CD14-positive monocyte (primary cell): ENCODE measurements around the gene HGFAC. TPM values are rescaled to one million over a fixed set of nuclear protein-coding genes. Genes with fewer than 3 reads are reported as not detected.

ENCODE experiments used
- DNase-seq, 3 donors: peaks; one replicate each; pipeline ENCODE4 v3.0.0-alpha.2; 2011 to 2022
- H2AFZ ChIP-seq: 2 replicates; pipeline ENCODE4 v1.6.0; 2012; ENCODE audit warnings: mild to moderate bottlenecking, low read depth, low read length, inconsistent platforms; ENCODE audit not compliant: insufficient read depth, poor library complexity, severe bottlenecking
- H3K27ac ChIP-seq, 2 donors: 1 replicate in 1 of 2; 2 replicates in 1 of 2; pipeline ENCODE4 v1.5.1; 2012 to 2013; ENCODE audit warnings: low read length in 2 of 2, control low read depth in 1 of 2, inconsistent platforms in 1 of 2, low read depth in 1 of 2, mild to moderate bottlenecking in 1 of 2
- H3K27me3 ChIP-seq, 2 donors: one replicate each; pipeline versions ENCODE4 v1.6.0 to v1.6.1; 2011 to 2013; ENCODE audit warnings: low read length in 2 of 2; ENCODE audit not compliant: control insufficient read depth in 2 of 2, insufficient read depth in 2 of 2
- H3K36me3 ChIP-seq, 2 donors: replicated peaks in 1 of 2; 1 replicate in 1 of 2; 2 replicates in 1 of 2; pipeline versions ENCODE4 v1.5.1 to v1.6.1; 2012 to 2013; ENCODE audit warnings: low read length in 2 of 2, control low read depth in 1 of 2, inconsistent platforms in 1 of 2, mild to moderate bottlenecking in 1 of 2; ENCODE audit not compliant: insufficient read depth in 2 of 2, control insufficient read depth in 1 of 2
- H3K4me1 ChIP-seq, 2 donors: 1 replicate in 1 of 2; 2 replicates in 1 of 2; pipeline versions ENCODE4 v1.5.1 to v1.6.1; 2012 to 2013; ENCODE audit warnings: low read length in 2 of 2, control low read depth in 1 of 2, inconsistent platforms in 1 of 2, mild to moderate bottlenecking in 1 of 2, moderate library complexity in 1 of 2; ENCODE audit not compliant: insufficient read depth in 2 of 2, control insufficient read depth in 1 of 2
- H3K4me2 ChIP-seq: replicated peaks from 2 replicates; pipeline ENCODE3; 2012; ENCODE audit warnings: low read length, moderate library complexity, mild to moderate bottlenecking; ENCODE audit not compliant: poor library complexity, severe bottlenecking; ENCODE audit errors: extremely low read depth
- H3K4me3 ChIP-seq, 3 experiments: fragments of 200-600 bp in 1 of 3; sonication (generic) in 1 of 3; replicated peaks in 1 of 3; 1 replicate in 2 of 3; 2 replicates in 1 of 3; pipeline ENCODE4 v1.5.1; 2011 to 2013; ENCODE audit warnings: low read length in 3 of 3, mild to moderate bottlenecking in 3 of 3, control low read depth in 2 of 3, low read depth in 2 of 3, inconsistent platforms in 1 of 3, moderate library complexity in 1 of 3
- H3K79me2 ChIP-seq: 2 replicates; pipeline ENCODE4 v1.6.0; 2012; ENCODE audit warnings: mild to moderate bottlenecking, control low read depth, inconsistent platforms, low read length, moderate library complexity; ENCODE audit not compliant: insufficient read depth
- H3K9ac ChIP-seq: 2 replicates; pipeline ENCODE4 v1.6.0; 2017; ENCODE audit warnings: low read length, mild to moderate bottlenecking; ENCODE audit not compliant: insufficient read depth, poor library complexity, severe bottlenecking
- H3K9me3 ChIP-seq, 2 donors: replicated peaks in 1 of 2; 1 replicate in 1 of 2; 2 replicates in 1 of 2; pipeline versions ENCODE4 v1.5.1 to v1.6.1; 2012 to 2013; ENCODE audit warnings: low read length in 2 of 2, control low read depth in 1 of 2; ENCODE audit not compliant: control insufficient read depth in 1 of 2, insufficient read depth in 1 of 2
- H4K20me1 ChIP-seq: 2 replicates; pipeline ENCODE4 v1.6.0; 2012; ENCODE audit warnings: mild to moderate bottlenecking, low read length, control low read depth, moderate library complexity; ENCODE audit not compliant: insufficient read depth
- H3K27ac Mint-ChIP-seq, 7 donors: one replicate each; pipeline ENCODE4 v1.8.0; 2020; ENCODE audit warnings: mild to moderate bottlenecking in 7 of 7, mixed read lengths in 7 of 7, moderate library complexity in 6 of 7, inconsistent platforms in 2 of 7
- H3K27me3 Mint-ChIP-seq, 3 donors: one replicate each; pipeline ENCODE4 v1.8.0; 2021 to 2022; ENCODE audit warnings: low read depth in 3 of 3, mild to moderate bottlenecking in 3 of 3, mixed read lengths in 3 of 3, moderate library complexity in 3 of 3, inconsistent platforms in 1 of 3
- H3K36me3 Mint-ChIP-seq, 2 donors: one replicate each; pipeline ENCODE4 v1.8.0; 2020; ENCODE audit warnings: mixed read lengths in 2 of 2, inconsistent platforms in 1 of 2, mild to moderate bottlenecking in 1 of 2
- H3K4me1 Mint-ChIP-seq: one replicate; pipeline ENCODE4 v1.8.0; 2020; ENCODE audit warnings: mild to moderate bottlenecking, mixed read lengths
- H3K4me3 Mint-ChIP-seq, 2 donors: one replicate each; pipeline ENCODE4 v1.8.0; 2020; ENCODE audit warnings: mild to moderate bottlenecking in 2 of 2, mixed read lengths in 2 of 2, moderate library complexity in 1 of 2
- H3K9me3 Mint-ChIP-seq, 7 donors: one replicate each; pipeline ENCODE4 v1.8.0; 2020 to 2022; ENCODE audit warnings: mixed read lengths in 7 of 7, mild to moderate bottlenecking in 6 of 7, moderate library complexity in 6 of 7, inconsistent platforms in 2 of 7
- CTCF ChIP-seq: fragments of 200-600 bp; IDR thresholded peaks from one replicate; pipeline ENCODE4 v1.8.0; 2022; ENCODE audit warnings: antibody characterized with exemption, mild to moderate bottlenecking
- WGBS: methylation state at CpG from one replicate; pipeline ENCODE4 v1.1.5; 2013; ENCODE audit warnings: missing lambda C conversion rate; ENCODE audit not compliant: insufficient coverage; 5-methylcytosine and 5-hydroxymethylcytosine counted together
- intact Hi-C, 2 donors: fragments of 100-400 bp; cut with micrococcal nuclease; formaldehyde crosslinking; loops; one replicate each; pipeline versions ENCODE4 v1.15.0 to v1.15.1; 2023
- polyA plus RNA-seq, 3 donors: library from polyadenylated mRNA; depleted of rRNA in 1 of 3; unstranded in 2 of 3; stranded (reverse) in 1 of 3; fragments of 300-500 nt in 2 of 3; fragments of >200 nt in 1 of 3; fragmentation: Illumina TruSeq in 2 of 3; gene quantifications; 1 replicate in 2 of 3; 2 replicates in 1 of 3; pipeline ENCODE4 v1.2.3, GENCODE V29; 2012 to 2021

Gene HGFAC
- polyA plus RNA-seq, 3 donors = 0.17 TPM; not detected in 2

- DNase-seq = no peak
- H3K27ac Mint-ChIP-seq = no peak overlapping the region
- Histone ChIP-seq H3K4me2 (no peak overlapping the region), H3K27ac (no peak overlapping the region), H2AFZ (no peak overlapping the region), H4K20me1 (no peaks in the 10 kb centered on the region), H3K9me3 (no peaks in the 10 kb centered on the region), H3K9ac (no peak overlapping the region), H3K79me2 (no peaks in the 10 kb centered on the region), H3K36me3 (peaks cover 2 to 9% of the 10 kb centered on the region in 2 donors), H3K4me1 (peaks cover 3 to 8% of the 10 kb centered on the region in 2 donors), H3K27me3 (no peaks in the 10 kb centered on the region), H3K4me3 (no peak overlapping the region)
- 95% methylated on average over 31 of the region's 32 CpGs for WGBS
- peaks cover 2% of the 10 kb centered on the region for H3K4me1 Mint-ChIP-seq
- peaks cover 0 to 2% (median 1%) of the 10 kb centered on the region in 3 donors for H3K27me3 Mint-ChIP-seq
- TF ChIP-seq CTCF = no peak
- intact Hi-C loops = no loop called here
- H3K4me3 Mint-ChIP-seq = no peak overlapping the region
- peaks cover 2 to 10% of the 10 kb centered on the region in 2 donors for H3K36me3 Mint-ChIP-seq
- H3K9me3 Mint-ChIP-seq = no peaks in the 10 kb centered on the region
Measured at GRCh38 chr4:3433138-3433869, 8.5 kb upstream of the HGFAC start.

DNA sequence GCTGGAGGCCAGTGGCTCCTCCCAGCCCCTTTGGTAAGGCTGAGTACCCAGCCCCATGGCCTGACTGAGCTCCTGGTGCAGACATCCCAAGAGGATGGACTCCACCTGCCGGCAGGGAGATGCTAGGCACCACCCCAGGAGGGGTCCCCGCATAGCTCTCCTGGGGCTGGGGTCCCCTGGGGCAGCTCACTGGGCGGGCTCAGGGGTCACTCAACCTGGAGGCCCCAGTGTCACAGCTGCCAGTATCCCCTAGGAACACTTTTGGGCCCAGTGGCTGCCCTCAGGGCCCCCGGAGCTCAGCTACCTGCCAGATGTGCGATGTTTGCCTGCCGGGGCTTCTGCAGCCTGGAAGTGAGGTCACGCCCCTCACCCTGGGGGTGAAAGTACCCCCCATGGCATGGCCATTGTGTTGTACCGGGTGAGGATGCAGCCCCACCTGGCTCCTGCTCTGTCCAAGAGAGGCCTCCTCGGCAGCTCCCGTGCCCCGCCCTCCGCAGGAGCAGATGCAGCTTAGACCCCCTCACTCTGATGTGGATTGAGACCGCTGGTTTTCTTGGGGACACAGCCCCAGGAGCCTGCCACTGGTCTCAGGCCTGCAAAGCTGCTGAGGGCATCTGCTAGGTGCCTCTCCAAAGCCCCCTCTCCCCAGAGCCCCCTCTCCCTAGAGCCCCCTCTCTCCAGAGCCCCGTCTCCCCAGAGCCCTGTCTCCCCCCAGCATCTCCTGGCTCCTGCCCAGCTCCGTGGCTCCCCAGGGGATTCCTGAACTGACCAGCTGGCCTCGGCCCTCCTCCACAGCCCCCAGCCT lies 6.7 kb upstream of the HGFAC start:
- TF ChIP-seq CTCF = no peak
- no peaks in the 10 kb centered on the region for H4K20me1 ChIP-seq
- no peaks in the 10 kb centered on the region for H3K9me3 ChIP-seq
- no peak overlapping the region for H3K27ac ChIP-seq
- intact Hi-C loops = no loop called here
- peaks cover 0 to 2% of the 10 kb centered on the region in 2 donors for H3K36me3 Mint-ChIP-seq
- H3K9me3 Mint-ChIP-seq = no peaks in the 10 kb centered on the region
- H3K79me2 ChIP-seq = no peaks in the 10 kb centered on the region
- H3K4me1 ChIP-seq = peaks cover 3 to 8% of the 10 kb centered on the region in 2 donors
- peaks cover 6% of the 10 kb centered on the region for H3K4me1 Mint-ChIP-seq
- no peak for DNase-seq
- no peak overlapping the region for H3K4me2 ChIP-seq
- no peak overlapping the region for H3K4me3 ChIP-seq
- no peak overlapping the region for H3K9ac ChIP-seq
- H3K27me3 Mint-ChIP-seq = peaks cover 0 to 3% (median 1%) of the 10 kb centered on the region in 3 donors
- H3K4me3 Mint-ChIP-seq = no peak overlapping the region
- H3K36me3 ChIP-seq = no peaks in the 10 kb centered on the region
- peak overlapping the region in 1 of 7 donors; percentile 40 for H3K27ac Mint-ChIP-seq
- H2AFZ ChIP-seq = no peak overlapping the region
- 92% methylated on average over 16 of the region's 16 CpGs for WGBS
- H3K27me3 ChIP-seq = no peaks in the 10 kb centered on the region
